Subcutaneous adipose tissue (tissue), 4 donors: ENCODE measurements around the gene ITPKB. TPM values are rescaled to one million over a fixed set of nuclear protein-coding genes. Genes with fewer than 3 reads are reported as not detected.

Experiments
- total RNA-seq, 4 donors: library from RNA; depleted of rRNA; stranded (reverse); fragments of >200 nt; gene quantifications; one replicate each; pipeline ENCODE4 v1.1.0, GENCODE V29; 2016
- TF ChIP-seq, protein P1 (sequence below): fragments of 450-650 bp; IDR thresholded peaks from one replicate; pipeline ENCODE4 v1.5.1; 2016; ENCODE audit warnings: low read depth, mild to moderate bottlenecking, control low read depth, antibody characterized with exemption, moderate library complexity

ITPKB gene
- total RNA-seq, 4 donors from 2014 or later: 16.6 to 72.5 (median 28.1) TPM

DNA sequence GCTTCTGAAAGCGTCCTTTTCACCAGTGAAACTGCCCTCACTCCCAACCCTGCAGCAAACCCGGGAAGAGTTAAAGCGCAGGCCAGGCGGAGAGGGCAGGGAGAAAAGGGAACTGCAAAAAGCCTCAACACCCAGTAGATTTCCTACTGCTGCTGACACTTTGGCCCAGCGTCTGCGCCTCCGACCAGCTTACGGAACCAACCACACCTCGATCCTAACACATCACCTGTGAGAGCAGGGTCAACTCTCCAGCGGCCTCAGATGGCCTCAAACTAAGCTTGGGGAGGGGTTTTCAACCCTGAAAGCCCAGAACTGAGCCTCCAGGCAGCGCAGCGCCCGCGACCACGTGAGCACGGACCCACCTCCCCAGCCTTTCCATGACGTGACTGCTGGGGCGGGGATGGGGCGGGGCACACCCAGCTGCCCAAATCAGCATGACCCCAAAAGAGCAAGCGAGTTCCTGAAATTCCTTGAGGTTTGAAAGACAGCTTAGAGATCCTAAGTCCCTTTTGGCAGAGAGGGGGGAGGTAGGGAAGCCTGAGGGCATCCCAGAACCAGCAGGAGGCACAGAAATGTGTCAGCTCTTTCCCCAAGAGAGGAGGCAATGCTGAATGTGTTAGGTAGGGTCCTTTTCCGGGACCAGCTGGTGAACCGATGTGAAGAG is 59.1 kb downstream of the ITPKB start:
- TF ChIP-seq, protein P1, sequence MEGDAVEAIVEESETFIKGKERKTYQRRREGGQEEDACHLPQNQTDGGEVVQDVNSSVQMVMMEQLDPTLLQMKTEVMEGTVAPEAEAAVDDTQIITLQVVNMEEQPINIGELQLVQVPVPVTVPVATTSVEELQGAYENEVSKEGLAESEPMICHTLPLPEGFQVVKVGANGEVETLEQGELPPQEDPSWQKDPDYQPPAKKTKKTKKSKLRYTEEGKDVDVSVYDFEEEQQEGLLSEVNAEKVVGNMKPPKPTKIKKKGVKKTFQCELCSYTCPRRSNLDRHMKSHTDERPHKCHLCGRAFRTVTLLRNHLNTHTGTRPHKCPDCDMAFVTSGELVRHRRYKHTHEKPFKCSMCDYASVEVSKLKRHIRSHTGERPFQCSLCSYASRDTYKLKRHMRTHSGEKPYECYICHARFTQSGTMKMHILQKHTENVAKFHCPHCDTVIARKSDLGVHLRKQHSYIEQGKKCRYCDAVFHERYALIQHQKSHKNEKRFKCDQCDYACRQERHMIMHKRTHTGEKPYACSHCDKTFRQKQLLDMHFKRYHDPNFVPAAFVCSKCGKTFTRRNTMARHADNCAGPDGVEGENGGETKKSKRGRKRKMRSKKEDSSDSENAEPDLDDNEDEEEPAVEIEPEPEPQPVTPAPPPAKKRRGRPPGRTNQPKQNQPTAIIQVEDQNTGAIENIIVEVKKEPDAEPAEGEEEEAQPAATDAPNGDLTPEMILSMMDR: no peak

DNA sequence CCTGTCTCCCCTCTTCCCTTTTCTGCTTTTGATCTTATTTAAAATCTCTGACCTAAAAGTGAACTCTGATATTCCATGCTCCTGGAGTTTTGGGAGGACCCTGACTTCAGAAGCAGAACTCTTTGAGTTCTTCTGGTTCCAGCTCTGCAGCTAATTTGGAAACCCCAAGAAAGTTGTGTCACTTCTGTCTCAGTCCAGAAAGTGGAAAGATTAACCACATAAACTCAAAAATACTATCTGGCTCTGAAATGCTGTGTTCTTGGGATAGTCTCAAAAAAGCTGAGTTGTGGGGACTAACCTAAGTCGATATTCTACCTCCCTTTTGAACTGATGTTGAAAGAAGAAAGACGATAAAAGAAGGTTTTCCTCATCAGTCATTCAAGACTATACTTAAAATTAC is 59.8 kb downstream of the ITPKB start:
- TF ChIP-seq, protein P1: no peak

DNA sequence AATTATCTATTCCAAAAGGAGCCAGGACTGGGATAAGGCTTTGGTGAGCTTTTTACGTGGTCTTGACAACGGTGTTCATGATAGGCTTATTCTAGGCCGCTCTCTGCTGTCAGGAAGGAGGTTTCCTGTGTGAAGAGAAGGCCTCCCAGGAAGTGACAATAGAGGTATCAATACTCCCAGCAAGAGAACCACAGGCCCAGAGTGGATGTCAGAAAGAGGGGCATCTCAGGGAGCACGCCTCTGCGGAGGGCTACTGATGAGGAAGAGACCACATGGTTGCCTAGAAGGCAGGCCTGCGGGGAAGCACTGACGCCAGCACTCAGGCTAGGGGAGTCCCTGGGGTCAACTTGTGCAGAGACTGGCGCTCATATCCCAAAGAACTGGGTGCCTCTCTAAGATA is 60.4 kb downstream of the ITPKB start:
- TF ChIP-seq, protein P1: no peak

DNA sequence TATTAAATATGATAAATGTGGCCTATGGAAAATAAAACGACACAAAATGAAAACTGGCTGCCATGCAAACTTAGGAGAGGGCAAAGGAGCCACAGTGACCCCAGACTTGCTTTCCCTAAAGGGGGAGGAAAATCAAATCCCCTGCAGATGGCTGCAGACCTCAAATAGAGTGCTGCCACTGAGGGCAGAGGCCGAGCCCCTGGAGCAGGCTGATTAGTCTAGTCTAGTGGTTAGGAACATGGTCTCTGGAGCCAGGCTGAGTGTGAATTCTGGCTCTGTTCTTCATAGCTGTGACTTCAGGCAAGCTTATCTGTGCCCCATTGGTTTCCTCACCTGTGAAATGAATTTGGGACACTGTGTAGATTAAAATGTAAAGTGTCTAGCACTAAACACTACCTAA is 60.8 kb downstream of the ITPKB start:
- TF ChIP-seq, protein P1: no peak

DNA sequence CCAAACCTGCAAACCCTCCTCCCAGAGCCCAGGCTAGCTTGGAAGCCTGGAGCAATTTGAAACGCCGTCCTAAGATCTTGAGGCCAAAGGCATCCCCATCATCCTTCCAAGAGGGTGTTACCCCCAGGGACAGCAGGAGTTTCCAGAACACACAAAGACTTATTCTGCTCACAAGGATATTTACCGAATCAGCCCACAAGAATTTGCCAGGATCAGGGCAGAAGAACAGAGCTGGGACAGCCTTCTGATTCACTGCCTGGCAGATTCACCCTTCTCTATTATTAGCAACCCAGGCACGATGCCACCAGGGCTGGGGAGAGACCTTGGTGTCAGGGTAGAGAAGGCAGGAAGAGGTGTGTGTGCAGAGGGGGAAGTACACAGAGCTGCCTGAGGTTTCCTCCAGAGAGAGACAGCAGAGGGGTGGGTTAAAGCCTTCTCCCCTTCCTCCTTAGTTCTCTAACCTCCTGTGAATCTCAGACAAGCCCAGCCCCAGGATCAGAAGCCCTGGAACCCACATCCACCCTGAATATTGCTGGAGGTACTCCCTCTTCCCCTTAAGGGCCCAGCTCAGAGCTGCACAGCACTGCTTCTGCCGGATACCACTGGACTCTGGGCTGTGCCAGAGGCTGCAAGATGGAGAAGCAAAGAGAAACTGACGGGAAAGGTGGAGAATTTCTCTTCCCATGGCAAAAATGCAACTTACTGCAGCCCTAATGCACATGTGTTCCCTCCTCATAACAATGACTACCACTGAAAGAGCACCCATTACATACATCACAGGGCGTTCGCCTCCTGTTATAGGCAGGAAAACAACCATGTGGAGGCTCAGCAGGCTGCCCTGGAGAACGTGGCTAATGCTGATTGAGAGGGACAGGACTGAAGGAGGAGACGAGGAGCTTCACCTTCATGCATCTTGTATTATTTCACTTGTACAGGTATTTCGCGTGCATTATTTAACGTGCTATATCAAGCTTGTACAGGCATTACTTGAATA is 61.8 kb downstream of the ITPKB start:
- TF ChIP-seq, protein P1: no peak

DNA sequence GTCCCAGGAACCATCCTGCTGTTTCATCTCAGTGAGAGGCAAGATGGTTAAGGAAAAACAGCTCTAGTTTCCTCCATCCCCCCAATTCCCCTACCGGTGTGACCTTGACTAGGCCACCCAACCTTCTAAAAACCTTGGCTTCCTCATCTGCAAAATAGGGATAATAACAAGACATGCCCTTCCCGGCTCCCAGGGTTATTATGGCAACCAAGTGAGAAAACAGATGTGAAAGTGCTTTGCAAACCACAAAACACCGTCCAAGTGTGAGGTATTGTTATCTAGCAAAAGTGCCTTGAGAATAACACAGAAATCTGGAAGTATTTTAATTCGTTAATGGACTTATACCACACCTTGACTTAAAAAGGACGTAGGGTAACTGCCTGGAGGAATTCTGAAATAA is 62.7 kb downstream of the ITPKB start:
- TF ChIP-seq, protein P1: no peak

DNA sequence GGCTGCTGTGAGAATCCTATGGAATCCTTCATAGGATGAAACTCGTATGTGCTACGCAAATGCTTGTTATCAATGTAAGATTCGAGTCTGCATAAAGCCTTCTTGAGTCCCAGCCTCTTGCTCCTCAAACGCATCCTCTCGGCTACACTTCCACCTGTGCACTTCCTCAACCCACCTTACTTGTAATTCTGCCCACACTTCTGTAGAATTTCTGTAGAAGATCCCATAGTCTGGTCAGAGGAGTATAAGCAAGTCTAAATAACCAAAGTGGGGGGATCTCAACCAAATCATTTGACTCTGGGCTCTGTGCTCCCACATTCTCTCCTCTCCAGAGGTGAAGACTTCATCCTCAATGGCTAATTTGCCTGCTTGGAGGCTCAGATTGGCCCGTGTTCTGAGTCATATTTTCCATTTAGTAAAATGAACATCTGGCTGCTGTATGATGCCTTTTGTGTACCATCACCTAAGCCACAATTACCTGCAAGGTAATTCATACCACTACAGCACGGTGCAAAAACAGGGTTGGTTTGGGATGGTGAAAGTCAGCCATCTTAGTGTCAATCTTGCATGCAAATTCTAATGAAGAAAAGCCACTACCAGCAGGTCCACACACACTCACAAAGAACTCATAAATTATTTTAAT is 63.2 kb downstream of the ITPKB start:
- TF ChIP-seq, protein P1: no peak
